Endothelial cell of umbilical vein (primary cell): ENCODE data around the gene CAMTA1. TPM values are rescaled to one million over a fixed set of nuclear protein-coding genes. Genes with fewer than 3 reads are reported as not detected.

Experiments used
- BruUV-seq: library from RNA; stranded (reverse); fragments of 400-500 nt; replicated peaks from 2 replicates; lab custom pipeline; 2021; lab: Mats Ljungman, UMichigan
- CTCF ChIA-PET: fragments of 300-600, 350-600 bp; sonication (Branson Sonifier 250); formaldehyde crosslinking; loops from one replicate; lab custom pipeline; 2021; ENCODE audit warnings: antibody characterized with exemption, inconsistent platforms; lab: Charles Lee
- POLR2A ChIA-PET: fragments of 300-600, 350-600 bp; sonication (Branson Sonifier 250); formaldehyde crosslinking; loops from one replicate; lab custom pipeline; 2021; ENCODE audit warnings: antibody characterized with exemption, inconsistent platforms; lab: Charles Lee
- DNase-seq: peaks from one replicate; pipeline ENCODE4 v3.0.0-alpha.2; 2011; ENCODE audit warnings: low read depth, low spot score
- FAIRE-seq: peaks from 2 replicates; lab custom pipeline; 2011; peaks lifted over from hg19 to GRCh38; lab: Jason Lieb, UNC
- H2AFZ ChIP-seq: 2 replicates; pipeline ENCODE4 v1.6.0; 2012; ENCODE audit warnings: low read depth, low read length, control low read depth, inconsistent platforms
- H3K27ac ChIP-seq: 2 replicates; pipeline ENCODE4 v1.5.1; 2011; ENCODE audit warnings: low read depth, mild to moderate bottlenecking, control low read depth, low read length, moderate library complexity; ENCODE audit not compliant: insufficient read depth
- H3K27me3 ChIP-seq, 2 experiments: 2 replicates each; pipeline versions ENCODE4 v1.6.0 to v1.6.1; 2011; ENCODE audit warnings: low read length in 2 of 2, mixed read lengths in 1 of 2; ENCODE audit not compliant: control insufficient read depth in 2 of 2, insufficient read depth in 2 of 2
- H3K36me3 ChIP-seq, 2 experiments: 2 replicates in 1 of 2; 3 replicates in 1 of 2; pipeline ENCODE4 v1.5.1; 2011; ENCODE audit warnings: low read length in 2 of 2, mild to moderate bottlenecking in 1 of 2, moderate library complexity in 1 of 2; ENCODE audit not compliant: control insufficient read depth in 2 of 2, insufficient read depth in 2 of 2; ENCODE audit errors: extremely low read depth in 1 of 2
- H3K4me1 ChIP-seq: 3 replicates; pipeline ENCODE4 v1.5.1; 2011; ENCODE audit warnings: mild to moderate bottlenecking, low read length; ENCODE audit not compliant: control insufficient read depth, insufficient read depth; ENCODE audit errors: extremely low read depth
- H3K4me2 ChIP-seq: 2 replicates; pipeline ENCODE4 v1.6.1; 2011; ENCODE audit warnings: low read length, control low read depth, mixed read lengths; ENCODE audit not compliant: insufficient read depth
- H3K4me3 ChIP-seq, 3 experiments: fragments of 200-600 bp in 1 of 3; sonication (generic), shearing (Covaris generic) in 1 of 3; replicated peaks in 1 of 3; 2 replicates each; pipeline ENCODE4 v1.5.1; 2011 to 2016; ENCODE audit warnings: control low read depth in 3 of 3, low read length in 3 of 3, mild to moderate bottlenecking in 2 of 3, inconsistent platforms in 1 of 3, low read depth in 1 of 3, moderate library complexity in 1 of 3; ENCODE audit not compliant: insufficient read depth in 1 of 3
- H3K79me2 ChIP-seq: 2 replicates; pipeline ENCODE4 v1.6.0; 2012; ENCODE audit warnings: low read length, inconsistent platforms; ENCODE audit not compliant: control insufficient read depth, insufficient read depth
- H3K9ac ChIP-seq: replicated peaks from 2 replicates; pipeline ENCODE3; 2011; ENCODE audit warnings: low read length, control low read depth; ENCODE audit not compliant: insufficient read depth; ENCODE audit errors: extremely low read depth
- H3K9me1 ChIP-seq: replicated peaks from 3 replicates; pipeline ENCODE4 v1.6.0; 2011; ENCODE audit warnings: mild to moderate bottlenecking, low read length; ENCODE audit not compliant: control insufficient read depth, insufficient read depth; ENCODE audit errors: extremely low read depth
- H3K9me3 ChIP-seq: replicated peaks from 2 replicates; pipeline ENCODE4 v1.5.1; 2012; ENCODE audit warnings: low read length, inconsistent platforms; ENCODE audit not compliant: control insufficient read depth, insufficient read depth
- H4K20me1 ChIP-seq: replicated peaks from 2 replicates; pipeline ENCODE3; 2011; ENCODE audit warnings: mild to moderate bottlenecking, low read length; ENCODE audit not compliant: control insufficient read depth, insufficient read depth; ENCODE audit errors: extremely low read depth
- CTCF ChIP-seq, 2 donors: IDR thresholded peaks; 1 replicate in 1 of 2; 2 replicates in 1 of 2; pipeline ENCODE4 v1.5.1; 2011; ENCODE audit warnings: low read length in 2 of 2, mild to moderate bottlenecking in 2 of 2, moderate library complexity in 2 of 2, control low read depth in 1 of 2, inconsistent platforms in 1 of 2, low read depth in 1 of 2; ENCODE audit not compliant: insufficient read depth in 1 of 2; ENCODE audit errors: extremely low read depth in 1 of 2
- EZH2 ChIP-seq: IDR thresholded peaks from 2 replicates; pipeline ENCODE4 v1.6.1; 2012; ENCODE audit warnings: borderline replicate concordance, low read depth, mild to moderate bottlenecking, moderate library complexity, low read length, inconsistent platforms; ENCODE audit not compliant: severe bottlenecking
- FOS ChIP-seq: IDR thresholded peaks from 2 replicates; pipeline ENCODE4 v1.6.1; 2011; ENCODE audit warnings: mild to moderate bottlenecking, low read length, moderate library complexity, borderline replicate concordance; ENCODE audit not compliant: insufficient read depth
- GATA2 ChIP-seq: IDR thresholded peaks from 2 replicates; pipeline ENCODE4 v1.7.0; 2011; ENCODE audit warnings: low read depth, mild to moderate bottlenecking, moderate library complexity, mixed read lengths, low read length; ENCODE audit not compliant: insufficient read length, insufficient read depth
- JUN ChIP-seq: IDR thresholded peaks from 2 replicates; pipeline ENCODE4 v1.6.1; 2011; ENCODE audit warnings: borderline replicate concordance, low read depth; ENCODE audit not compliant: insufficient read length, insufficient read depth
- MAX ChIP-seq: IDR thresholded peaks from 2 replicates; pipeline ENCODE4 v1.6.1; 2011; ENCODE audit not compliant: insufficient read depth, insufficient read length
- MYC ChIP-seq: IDR thresholded peaks from one replicate; pipeline ENCODE4 v1.6.1; 2011; ENCODE audit warnings: mild to moderate bottlenecking, low read depth, low read length
- POLR2A ChIP-seq: IDR thresholded peaks from 2 replicates; pipeline ENCODE4 v1.6.1; 2012; ENCODE audit warnings: low read depth, mild to moderate bottlenecking, control low read depth, low read length
- POLR2AphosphoS5 ChIP-seq: IDR thresholded peaks from 2 replicates; pipeline ENCODE4 v1.6.1; 2012; ENCODE audit warnings: low read depth, mild to moderate bottlenecking, control low read depth, low read length, moderate library complexity; ENCODE audit not compliant: insufficient read depth
- dilution Hi-C: fragments of 300-500 bp; cut with MboI; formaldehyde crosslinking; loops from one replicate; pipeline ENCODE4 v1.15.0; 2019; ENCODE audit warnings: low sequenced_read_pairs; ENCODE audit not compliant: extremely low pct_ligation_motif_present
- intact Hi-C: fragments of 100-400 bp; cut with micrococcal nuclease; formaldehyde crosslinking; loops from one replicate; pipeline ENCODE4 v1.10.0; 2022
- polyA plus RNA-seq, 4 experiments: library from polyadenylated mRNA; depleted of rRNA in 3 of 4; stranded (reverse) in 3 of 4; unstranded in 1 of 4; fragments of >200 nt; gene quantifications; 2 replicates each; pipeline versions ENCODE4 v1.2.1 to v1.2.3, GENCODE V29; 2011 to 2012; ENCODE audit warnings: missing spikeins in 1 of 4
- total RNA-seq: library from RNA; stranded (reverse); gene quantifications from 2 replicates; pipeline ENCODE4 v1.2.3, GENCODE V29; 2021

Gene CAMTA1
- total and polyA plus RNA-seq, 2 donors (not counting 3 experiments of a cell fraction or from before 2014, with no cell fraction given) = 50.8 to 92.7 TPM

- Histone ChIP-seq H3K27ac (no peak overlapping the region), H3K9me3 (no peaks in the 10 kb centered on the region), H4K20me1 (no peaks in the 10 kb centered on the region), H3K4me2 (peak overlapping the region; percentile 33), H3K9me1 (no peaks in the 10 kb centered on the region), H3K4me3 (peak overlapping the region in 2 of 3 experiments; percentile 8 to 31), H3K4me1 (peaks cover 6% of the 10 kb centered on the region), H2AFZ (peak overlapping the region; percentile 77), H3K9ac (no peak overlapping the region), H3K36me3 (peaks cover 0 to 3% of the 10 kb centered on the region in 2 experiments), H3K79me2 (no peaks in the 10 kb centered on the region), H3K27me3 (no peaks in the 10 kb centered on the region)
- ChIA-PET POLR2A (no interaction called here), CTCF (no interaction called here)
- FAIRE-seq (no peak), DNase-seq (no peak)
- intact Hi-C loops (loop anchor here (1.0 to 5.0 kb wide), 2 partner anchors 26 to 178 kb away; partner anchors contain the start of gene PARK7), dilution Hi-C loops (no loop called here)
- BruUV-seq = no TSS peak
- no peak for TF ChIP-seq CTCF (IDR thresholded peaks at IDR 0.05; ENCODE audit: extremely low read depth in 1 of 2, insufficient read depth in 1 of 2, low read depth in 1 of 2, low read length in 2 of 2)
These were observed 999.3 kb downstream of the CAMTA1 start for GRCh38 chr1:7784492-7785071.

GRCh38 chr1:7785108-7785507 is 999.9 kb downstream of the CAMTA1 start:
- BruUV-seq = no TSS peak
- Histone ChIP-seq H3K4me3 (no peak overlapping the region), H3K9me1 (no peaks in the 10 kb centered on the region), H3K9me3 (no peaks in the 10 kb centered on the region), H3K27me3 (no peaks in the 10 kb centered on the region), H3K4me2 (no peak overlapping the region), H3K36me3 (peaks cover 0 to 3% of the 10 kb centered on the region in 2 experiments), H3K9ac (no peak overlapping the region), H2AFZ (no peak overlapping the region), H3K4me1 (peaks cover 6% of the 10 kb centered on the region), H4K20me1 (no peaks in the 10 kb centered on the region), H3K79me2 (no peaks in the 10 kb centered on the region), H3K27ac (no peak overlapping the region)
- DNase-seq (no peak), FAIRE-seq (no peak)
- TF ChIP-seq FOS (no peak), EZH2 (no peak), MYC (no peak), JUN (no peak), GATA2 (no peak), POLR2AphosphoS5 (no peak), POLR2A (no peak), CTCF (IDR thresholded peaks at IDR 0.05; ENCODE audit: extremely low read depth in 1 of 2, insufficient read depth in 1 of 2, low read depth in 1 of 2, low read length in 2 of 2) (no peak), MAX (no peak)
- dilution Hi-C loops (no loop called here), intact Hi-C loops (no loop called here)
- ChIA-PET POLR2A (no interaction called here), CTCF (no interaction called here)
